SK-N-MC (cell line): ENCODE data around the gene GPR33.

ENCODE experiments used
- DNase-seq: peaks from one replicate; pipeline ENCODE4 v3.0.0-alpha.2; 2011; ENCODE audit warnings: low read depth, low spot score
- H3K27ac ChIP-seq: fragments of 200-600 bp; sonication (generic); 2 replicates; pipeline ENCODE4 v1.5.1; 2016; ENCODE audit warnings: mixed run types
- H3K36me3 ChIP-seq: fragments of 200-600 bp; sonication (generic); 2 replicates; pipeline ENCODE4 v1.6.1; 2017; ENCODE audit warnings: antibody characterized with exemption, low read length, mixed read lengths; ENCODE audit not compliant: insufficient read depth
- H3K4me3 ChIP-seq: fragments of 200-600 bp; sonication (generic); 2 replicates; pipeline ENCODE4 v1.5.1; 2016
- H3K9ac ChIP-seq: fragments of 200-600 bp; sonication (generic); 2 replicates; pipeline ENCODE4 v1.8.0; 2017; ENCODE audit warnings: mixed run types, mixed read lengths; ENCODE audit not compliant: insufficient read length
- H3K9me3 ChIP-seq: fragments of 200-600 bp; sonication (generic); 2 replicates; pipeline ENCODE4 v1.6.1; 2017; ENCODE audit warnings: low read depth, mild to moderate bottlenecking, antibody characterized with exemption, low read length, moderate library complexity, mixed read lengths
- EZH2 ChIP-seq: fragments of 200-600 bp; sonication (generic); IDR thresholded peaks from one replicate; pipeline ENCODE4 v1.6.1; 2017; ENCODE audit warnings: antibody characterized with exemption
- FOXP2 ChIP-seq: optimal IDR thresholded peaks from 2 replicates; pipeline ENCODE3; 2011; ENCODE audit warnings: mild to moderate bottlenecking, moderate library complexity; ENCODE audit not compliant: insufficient read depth; ENCODE audit errors: extremely low read length, control extremely low read depth
- POLR2AphosphoS5 ChIP-seq: IDR thresholded peaks from 2 replicates; pipeline ENCODE4 v1.6.1; 2012; ENCODE audit warnings: mild to moderate bottlenecking, low read depth, low read length, borderline replicate concordance

Gene GPR33

DNA sequence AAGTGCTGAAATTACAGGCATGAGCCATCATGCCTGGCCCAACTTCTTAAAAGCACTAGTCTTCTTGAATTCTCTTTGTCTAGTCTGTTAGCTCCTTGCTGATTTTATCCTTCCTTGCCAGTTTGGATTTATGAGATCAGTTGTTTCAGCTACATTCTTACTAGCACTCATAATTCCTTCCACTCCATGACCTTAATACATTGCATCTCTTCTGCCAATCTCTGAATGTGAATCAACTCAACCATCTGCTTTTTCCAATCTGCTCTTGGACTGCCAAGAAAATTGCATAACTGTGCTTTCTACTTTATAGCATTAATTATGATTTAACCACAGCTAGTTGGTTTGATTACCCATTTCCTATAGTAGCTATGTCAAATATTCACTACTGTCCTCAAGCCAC lies 52.6 kb downstream of the GPR33 start:
- no peak overlapping the region for H3K27ac ChIP-seq
- no peak for DNase-seq

More for the DNA sequence above, 52.6 kb downstream of the GPR33 start:
- Histone ChIP-seq H3K9ac (no peak overlapping the region), H3K9me3 (no peaks in the 10 kb centered on the region), H3K36me3 (no peaks in the 10 kb centered on the region), H3K4me3 (no peak overlapping the region)
- no peak for TF ChIP-seq POLR2AphosphoS5
- no peak for TF ChIP-seq FOXP2
- no peak for TF ChIP-seq EZH2
